DMS153 treated with DMSO at 0.1 percent for 48 hours (cell line): ENCODE measurements around the gene TMEM52.

ENCODE experiments used
- DNase-seq: peaks from one replicate; lab custom pipeline; 2025; ENCODE audit not compliant: unreplicated experiment; lab: John Stamatoyannopoulos, UW

Gene TMEM52

DNA sequence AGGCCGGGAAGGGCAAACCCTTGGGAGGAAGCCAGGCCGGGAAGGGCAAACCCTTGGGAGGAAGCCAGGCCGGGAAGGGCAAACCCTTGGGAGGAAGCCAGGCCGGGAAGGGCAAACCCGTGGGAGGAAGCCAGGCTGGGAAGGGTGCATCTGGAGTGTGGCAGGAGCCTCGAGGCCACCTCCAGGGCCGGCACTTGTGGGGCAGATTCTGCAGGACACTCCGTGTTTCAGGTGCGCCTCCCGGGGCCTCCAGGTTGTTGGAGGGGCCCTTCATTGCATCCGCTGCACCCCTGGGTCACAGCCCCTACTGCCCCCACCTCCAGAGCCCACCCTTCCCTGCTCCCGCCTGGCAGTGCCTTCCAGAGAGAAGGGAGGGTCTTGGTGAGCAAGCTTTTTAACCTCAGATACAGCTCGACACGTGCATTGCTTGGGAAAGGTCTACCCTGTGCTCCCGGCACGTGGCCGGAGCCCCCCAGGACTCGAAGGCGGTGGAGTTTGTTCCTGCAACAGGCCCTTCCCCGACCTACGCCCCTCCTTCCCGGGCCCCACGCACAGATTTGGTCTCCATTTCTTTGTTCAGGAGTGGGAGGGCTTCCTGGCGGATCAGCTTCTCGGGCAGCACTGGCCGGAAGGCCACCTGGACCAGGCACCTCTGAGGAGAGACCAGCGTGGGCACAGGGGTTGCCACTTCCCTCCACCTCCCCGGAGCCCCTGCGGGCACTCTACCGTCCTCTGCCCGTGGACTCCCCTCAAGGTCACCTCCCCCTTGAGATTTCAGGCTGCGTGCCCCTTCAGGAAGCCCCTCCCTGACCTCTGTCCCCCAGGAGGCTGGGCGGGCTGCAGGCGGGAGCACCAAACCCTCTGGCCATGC, 9.4 kb upstream of the TMEM52 start:
- DNase-seq: no peak

DNA sequence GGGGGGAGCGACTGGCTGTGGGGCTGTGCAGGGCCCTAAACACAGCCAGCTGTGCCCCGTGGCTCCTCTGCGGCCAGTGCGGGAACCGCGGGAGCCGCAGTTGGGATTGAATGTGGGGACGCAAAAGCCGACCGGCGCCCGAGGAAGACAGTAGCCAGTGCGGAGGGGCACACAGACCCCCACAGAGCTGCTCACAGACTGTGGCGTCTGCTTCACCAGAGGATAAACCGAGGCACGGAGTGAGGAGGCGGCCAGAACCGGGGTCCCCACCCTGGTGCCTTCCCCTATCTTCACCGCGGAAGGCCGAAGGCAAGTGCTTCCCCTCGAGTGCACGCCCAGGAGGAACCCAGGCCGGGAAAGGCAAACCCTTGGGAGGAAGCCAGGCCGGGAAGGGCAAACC, 8.7 kb upstream of the TMEM52 start:
- no peak for DNase-seq

DNA sequence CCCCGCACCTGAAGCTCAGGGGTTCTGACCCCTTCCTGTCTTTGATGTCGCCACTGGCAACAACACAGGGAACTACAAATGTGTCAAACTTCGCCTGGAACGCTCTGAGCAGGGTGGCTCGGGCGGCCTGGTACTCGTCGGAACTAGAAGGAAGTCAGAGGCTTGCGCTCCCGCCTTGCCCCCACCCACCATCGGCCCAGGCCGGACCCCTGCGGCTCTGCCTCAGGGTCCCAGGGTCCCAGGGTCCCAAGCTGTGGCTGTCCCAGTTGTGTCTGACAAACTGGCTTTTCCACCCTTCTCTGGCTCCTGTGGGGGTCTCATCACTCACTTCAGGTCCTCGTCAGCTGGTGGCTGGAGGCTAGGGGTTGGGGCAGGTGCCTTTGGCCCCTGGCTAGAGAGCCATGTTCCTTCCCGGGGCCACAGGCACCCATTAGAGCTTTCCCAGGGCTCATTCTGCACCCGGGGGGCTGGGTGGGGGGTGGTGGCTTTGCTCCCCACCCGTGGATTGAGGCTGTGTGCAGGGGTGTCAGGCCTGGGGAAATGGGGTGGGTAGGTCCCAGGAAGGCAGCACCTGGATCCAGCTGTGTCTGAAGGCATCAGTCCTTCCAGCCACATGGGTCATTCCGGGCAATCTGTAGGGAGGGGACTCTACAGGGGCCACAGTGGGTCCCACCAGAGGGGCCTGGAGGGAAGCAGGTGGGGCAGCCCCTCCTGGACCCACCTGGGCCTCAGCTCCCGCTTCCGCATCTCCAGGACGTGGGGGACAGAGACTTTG, 8.0 kb upstream of the TMEM52 start:
- DNase-seq: no peak

DNA sequence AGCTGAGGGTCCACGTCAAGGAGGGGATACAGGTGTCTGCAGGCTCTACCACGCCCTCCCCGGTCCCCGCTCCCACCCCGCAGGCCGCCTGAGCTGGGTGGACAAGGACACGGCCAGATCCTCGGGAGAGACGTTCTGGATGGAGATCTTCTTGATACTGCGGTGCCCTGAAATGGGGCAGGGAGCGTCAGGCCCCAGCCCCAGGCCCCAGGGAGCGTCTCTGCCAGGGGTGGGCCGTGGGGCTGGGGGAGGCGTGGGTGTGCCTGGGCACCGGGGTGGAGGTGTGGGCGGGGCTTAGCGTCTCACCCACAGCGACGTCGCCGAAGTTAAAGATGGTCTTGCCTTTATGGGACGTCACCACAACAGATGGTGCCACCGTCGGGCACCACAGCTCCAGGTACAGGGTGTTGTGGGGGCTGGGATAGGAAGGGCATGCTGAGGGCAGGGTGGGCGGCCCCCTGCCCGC, 7.3 kb upstream of the TMEM52 start:
- DNase-seq: no peak

DNA sequence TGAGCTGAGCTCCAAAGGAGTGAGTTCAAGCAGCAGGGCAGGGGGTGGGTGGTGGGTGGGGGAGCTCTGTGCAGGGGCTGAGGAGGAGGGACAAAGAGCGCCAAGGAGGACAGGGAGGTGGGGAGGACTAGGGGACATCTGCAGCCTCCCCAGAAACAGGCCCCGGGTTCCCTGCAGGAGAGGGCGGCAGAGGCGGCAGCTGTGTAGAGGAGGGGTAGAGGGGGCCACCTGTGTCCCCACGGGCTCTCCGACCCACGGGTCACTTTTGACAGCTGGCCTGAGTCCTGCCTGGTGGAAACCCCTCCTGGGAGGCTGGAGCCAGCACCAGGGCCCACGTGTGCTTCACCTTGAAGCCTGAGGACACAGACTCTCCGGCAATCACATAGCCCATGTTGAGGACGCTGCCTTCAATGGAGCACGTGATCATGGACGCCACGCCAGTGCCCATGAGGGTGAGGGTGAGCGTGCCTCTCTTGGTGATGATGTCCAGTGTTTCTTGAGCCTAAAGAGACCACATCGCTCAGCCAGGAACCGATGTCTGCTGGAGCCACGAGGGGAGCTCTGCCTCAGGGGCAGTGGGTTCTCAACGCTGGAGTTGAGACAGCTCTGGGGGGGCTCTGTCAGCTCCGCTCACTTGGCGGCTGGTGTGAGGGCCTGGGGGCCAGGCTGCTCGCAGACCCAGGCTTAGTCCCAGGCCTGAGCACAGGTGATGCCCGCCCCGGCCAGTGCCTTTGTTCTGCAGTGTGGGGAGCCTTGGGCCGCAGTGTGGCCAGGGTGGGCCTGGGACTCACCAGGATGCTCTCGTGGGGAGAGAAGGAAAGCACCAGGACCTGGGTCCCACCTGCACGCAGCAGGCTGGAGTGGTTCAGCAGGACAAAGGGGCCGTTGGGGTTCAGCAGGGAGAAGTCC, 6.6 kb upstream of the TMEM52 start:
- no peak for DNase-seq

DNA sequence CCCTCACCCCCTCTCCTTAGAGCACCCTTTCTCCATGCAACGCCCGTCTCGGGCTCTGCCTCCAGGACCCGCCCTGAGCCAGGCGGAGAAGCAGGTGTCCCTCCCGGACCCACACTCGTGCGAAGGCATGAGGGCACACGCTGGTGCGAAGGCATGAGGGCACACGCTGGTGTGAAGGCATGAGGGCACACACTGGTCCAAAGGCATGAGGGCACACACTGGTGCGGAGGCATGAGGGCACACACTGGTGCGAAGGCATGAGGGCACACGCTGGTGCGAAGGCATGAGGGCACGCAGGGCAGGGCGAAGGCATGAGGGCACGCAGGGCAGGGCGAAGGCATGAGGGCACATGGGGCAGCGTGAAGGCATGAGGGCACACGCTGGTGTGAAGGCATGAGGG, 5.8 kb upstream of the TMEM52 start:
- DNase-seq: no peak

DNA sequence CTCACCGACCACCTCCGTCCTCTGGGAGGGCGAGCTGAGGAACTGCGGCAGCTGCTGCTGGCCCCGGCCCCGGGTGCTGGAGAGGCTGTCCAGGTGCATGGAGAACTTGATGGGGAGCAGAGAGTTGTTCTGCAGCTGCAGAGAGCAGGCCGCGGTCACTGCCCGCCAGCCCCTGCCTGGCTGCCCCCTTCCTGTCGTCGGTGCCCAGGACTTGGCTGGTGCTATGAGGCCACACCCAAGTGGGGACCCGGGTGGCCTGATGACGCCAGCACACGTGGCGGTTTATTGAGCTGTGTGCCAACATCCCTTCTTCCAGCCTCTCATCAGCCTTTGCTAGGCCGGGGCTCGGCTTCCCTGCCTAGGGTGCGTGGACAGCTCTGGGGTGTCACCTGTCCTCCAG, 5.3 kb upstream of the TMEM52 start:
- no peak for DNase-seq

DNA sequence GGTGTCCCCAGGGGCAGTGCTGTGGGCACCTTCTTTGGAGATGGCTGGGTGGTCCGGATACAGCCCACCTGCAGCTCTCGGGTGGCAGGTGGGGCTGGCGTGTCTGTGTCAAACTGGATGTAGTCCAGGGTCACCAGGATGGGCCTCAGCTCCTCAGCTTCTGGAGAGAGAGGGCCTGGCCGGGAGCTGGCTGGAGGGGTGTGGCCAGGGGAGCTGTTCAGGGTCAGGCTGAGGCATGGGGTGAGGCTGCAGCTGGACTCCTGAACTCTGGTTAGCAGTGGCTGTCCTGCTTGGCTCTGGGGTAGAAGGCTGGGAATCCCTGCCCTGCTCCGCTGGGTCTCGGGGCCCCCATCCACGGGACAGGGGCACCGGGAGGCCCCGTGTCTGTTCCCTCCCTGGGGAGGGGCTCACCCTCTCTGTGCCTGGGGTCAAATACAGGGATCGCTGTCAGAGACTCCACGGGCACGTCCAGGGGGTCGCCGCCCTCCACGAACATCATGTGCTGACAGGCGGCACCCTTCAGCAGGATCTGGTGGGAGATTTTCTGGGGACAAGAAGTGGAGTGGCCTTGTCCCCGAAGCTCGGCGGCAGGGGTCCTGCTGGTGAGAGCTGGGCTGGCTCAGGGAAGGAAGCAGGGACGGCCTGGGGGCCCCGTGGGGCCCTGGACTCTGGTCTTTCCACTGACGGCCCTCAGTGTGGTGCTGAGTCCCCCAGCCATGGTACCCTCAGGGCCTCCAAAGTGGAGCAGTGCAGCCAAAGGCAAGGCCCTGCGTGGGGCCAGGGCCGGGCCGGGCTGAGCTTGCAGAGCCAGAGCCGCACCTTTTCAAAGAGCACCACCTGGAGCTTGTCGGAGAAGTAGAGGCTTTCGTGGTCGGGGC, 4.1 kb upstream of the TMEM52 start:
- no peak for DNase-seq

DNA sequence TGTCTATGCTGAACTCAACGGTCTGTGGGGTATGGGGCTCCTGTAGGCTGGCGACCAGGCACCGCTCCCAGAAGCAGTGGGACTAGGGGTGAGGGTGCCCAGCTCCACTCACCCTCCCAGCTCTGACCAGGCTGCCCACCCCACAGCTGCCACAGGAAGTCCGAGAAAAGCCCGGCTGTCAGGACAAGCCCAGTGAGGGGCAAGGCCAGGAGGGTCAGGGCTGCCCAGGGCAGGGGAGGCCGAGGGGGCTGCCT, 3.5 kb upstream of the TMEM52 start:
- DNase-seq: no peak

DNA sequence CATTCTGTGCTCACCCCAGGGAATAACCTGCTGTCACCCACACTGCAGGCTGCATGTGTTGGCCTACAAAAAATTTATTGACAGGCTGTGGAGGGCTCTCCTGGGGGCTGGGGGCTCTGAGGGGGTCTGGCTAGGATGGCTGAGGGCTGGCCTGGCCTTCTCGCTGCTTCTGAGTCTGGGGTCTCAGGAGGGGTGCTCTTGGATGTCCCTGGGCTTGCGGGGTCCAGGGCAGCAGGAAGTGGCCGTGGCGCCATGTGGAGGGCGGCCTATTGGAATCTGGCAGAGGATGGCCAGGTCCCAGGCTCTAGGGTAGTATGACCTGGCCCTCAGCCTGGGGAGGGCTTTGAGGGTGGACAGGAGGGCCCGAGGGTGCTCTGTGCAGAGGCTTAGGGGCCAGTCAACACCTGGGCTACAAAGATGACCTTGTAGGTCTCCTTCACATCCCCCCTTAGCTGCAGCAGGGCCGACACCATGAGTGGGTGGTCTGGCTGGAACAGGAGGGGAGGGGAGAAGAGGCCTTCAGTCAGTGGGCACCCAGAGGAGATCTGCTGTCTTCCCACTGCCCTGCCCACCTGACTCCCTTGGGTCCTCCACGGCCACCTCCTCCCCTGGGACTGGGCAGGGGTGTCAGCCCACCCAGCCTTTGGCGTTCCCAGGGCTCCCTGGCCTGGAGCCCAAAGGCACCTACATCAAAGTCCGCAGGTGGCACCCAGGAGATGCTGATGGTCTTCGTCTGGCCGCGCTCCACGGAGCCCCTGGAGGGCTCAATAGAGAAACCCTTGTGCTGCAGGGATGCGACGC, 3.0 kb upstream of the TMEM52 start:
- DNase-seq: no peak

DNA sequence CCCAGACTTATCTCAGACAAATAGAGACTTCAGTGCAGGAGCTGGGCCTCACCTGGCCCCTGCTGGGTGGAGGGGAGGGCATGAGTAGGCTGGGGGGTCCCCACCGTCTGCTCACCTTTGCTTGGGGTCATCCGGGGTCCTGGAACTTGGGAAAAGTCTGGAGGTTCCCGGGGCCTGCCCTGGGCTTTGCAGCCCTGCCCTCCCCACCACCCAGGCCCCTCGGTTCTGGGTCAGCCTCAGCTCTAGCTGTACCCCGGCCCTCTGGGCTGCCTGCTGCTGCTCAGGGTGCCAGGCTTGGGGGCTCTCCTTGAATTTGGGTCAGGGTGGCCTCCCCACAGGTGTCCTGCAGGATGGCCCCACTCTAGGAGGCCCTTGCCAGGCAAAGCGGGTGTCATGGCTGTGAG, 2.4 kb upstream of the TMEM52 start:
- DNase-seq: no peak

DNA sequence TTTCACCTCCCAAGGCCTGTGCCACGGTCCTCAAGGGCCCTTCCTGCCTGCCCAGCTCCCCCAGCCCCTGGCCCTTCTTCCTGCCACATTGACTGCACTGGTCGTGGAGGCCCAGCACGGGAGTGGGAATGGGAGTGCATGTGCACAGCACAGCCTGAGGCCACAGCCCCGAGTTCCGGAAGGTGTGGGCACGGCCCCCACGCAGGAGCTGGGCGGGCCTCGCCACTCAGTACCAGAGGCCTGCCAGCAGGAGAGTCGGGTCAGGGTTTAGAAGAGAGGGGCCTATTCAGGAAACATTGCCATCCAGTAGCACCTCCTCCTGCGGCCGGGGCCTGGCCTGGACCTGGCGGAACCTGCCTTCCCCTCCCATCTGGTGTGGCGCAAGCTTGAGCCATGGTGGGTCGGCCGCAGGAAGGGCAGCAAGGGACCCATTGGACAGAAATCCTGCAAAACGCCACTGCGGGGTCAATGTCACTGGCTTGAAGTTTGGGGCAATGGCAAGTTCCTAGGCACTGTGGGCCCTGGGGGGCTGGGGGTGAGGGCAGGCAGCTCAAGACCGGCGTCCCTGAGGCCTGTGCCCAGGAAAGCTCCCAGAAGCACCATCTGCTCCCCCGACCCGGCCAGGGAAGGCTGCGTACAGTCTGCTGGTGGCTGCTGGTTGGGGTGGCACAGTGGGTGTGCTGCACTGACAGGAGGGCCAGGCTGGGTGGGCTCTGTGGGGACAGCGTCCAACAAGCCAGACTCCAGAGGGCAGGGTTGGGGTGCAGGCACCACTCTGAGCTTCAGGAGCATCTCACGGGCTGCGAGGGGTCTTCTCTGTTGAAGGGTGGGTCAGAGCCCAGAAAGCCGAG, 1.8 kb upstream of the TMEM52 start:
- no peak for DNase-seq

DNA sequence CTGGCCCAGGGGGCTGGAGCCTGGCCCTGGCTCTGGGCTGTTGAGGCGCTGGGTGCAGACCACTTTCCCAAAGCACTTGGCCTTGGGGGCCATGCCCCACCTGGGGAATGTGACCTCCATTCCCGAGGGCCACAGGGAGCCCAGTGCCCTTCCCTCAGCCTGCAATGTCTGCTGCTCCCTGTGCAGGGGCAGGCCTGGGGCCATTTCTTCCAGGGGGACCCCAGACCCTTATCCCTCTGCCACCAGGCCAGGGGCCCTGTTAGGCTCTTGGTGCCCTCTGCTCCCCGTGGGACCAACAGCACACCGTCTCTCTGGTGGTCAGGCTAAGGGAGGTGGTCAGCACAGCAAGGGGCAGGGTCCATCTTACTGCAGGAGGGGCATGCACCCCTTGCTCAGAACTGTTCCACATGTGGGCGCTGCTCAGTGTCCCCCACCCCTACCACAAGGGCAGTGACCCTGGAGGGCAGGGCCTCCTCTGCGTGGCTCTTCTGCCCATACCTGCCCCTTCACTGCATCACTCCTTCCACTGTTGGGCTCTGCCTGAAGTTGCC, 1.1 kb upstream of the TMEM52 start:
- no peak for DNase-seq

DNA sequence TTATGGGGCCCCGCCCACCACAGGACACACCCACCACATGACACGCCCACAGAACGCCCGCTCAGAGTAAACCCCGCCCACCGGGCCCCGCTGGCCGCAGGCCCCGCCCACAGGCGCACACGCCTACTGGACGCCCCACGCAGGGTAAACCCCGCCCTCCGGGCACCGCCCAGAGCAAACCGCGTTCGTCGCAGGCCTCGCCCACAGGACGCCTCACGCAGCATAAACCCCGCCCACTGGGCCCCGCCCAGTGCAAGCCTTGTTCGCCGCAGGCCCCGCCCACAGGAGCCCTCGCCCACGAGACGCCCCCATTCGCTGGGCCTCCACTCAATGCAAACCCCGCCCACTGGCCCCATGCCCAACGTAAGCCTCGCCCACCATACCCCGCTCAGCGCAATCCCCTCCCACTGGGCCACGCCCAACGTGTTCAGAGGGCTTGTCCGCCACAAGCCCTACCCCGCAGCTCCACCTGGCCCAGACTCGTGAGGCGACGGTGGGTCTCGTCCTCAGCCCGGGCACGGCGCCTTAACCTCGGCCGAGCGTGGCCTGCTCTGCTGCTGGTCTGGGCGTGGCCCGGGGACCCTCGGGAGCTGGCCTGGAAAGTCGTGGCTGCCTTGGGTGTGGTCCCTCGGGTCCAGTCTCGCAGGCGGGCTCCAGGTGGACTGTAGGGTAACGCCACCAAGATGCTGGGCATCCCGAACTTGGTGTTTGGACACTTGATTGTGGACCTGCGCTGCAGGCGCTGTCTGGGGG, 401 bp upstream of the TMEM52 start:
- DNase-seq: peak; percentile 100

DNA sequence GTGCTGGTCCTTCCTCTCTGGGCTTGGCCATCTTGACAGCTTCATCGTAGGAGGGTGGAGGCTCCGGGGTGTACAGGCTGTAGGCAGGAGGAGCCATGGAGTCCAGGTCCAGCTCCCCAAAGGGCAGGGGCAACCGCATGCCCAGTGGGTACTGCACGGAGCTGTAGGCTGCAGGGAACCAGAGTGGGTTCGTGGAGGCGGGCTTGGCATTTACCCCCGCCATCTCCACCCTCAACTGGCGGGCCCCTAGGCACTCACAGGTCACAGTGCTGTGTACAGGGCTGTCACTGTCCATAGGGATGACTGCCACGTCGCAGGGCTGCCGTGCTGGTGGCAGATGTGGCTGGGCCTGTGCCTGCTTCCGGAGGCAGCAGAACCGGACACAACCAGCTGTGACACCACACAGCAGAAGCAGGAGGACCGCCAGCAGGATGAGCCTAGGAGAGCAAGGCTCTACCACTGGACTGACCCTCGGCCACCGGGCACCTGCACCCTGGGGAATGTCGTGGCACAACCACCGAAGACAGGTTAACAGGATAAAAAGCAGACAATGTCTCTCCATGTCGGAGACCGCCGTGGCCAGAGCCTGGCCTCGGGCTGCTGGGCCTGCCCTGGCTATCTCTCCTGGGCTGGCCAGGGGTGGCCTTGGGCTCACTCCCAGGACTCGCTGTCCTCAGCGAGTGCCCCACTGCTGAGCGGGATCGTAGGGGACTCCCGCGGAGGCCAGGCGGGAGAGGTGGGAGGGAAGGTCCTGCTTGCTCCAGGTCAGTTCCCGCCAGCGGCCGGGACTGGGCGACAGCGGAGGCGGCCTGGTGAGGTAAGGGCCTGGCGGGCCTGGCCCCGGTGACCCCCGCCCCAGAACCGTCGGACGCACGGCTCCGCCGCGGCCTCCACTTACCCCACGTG, 831 bp downstream of the TMEM52 start:
- no peak for DNase-seq

DNA sequence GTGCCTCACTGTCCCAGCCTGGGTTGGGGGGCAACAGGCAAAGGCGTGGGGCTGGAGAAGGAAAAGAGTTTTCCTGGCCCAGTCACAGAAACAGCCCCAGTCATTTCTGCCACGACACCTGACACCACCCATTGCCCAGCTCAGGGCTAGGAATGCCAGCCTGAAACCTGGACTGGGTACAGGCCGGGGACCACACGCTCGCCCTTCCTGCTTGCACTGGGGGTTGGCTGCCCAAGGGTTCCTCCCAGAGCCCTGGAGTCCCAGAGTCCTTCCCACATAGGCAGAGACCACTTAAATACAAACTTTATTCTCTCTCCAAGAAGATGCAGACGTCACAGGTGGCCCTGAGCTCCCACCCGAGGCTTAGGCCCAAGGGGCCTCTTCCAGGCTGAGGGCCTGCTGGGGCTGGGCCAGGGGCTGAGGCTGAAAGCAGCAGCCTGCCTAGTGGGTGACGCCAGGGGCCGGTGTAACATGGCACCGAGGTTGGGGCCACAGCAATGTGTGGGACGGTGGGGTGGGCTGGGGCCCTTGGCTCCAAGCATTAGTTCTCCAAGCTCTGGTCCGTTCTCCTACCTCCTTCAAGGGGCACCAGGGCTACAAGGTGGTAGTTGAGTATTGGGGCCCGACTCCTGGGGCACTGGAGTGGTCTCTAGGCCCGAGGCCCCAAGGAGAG, 1.6 kb downstream of the TMEM52 start:
- DNase-seq: no peak
